Endothelial cell of hepatic sinusoid (primary cell): ENCODE data around the gene MPRIP.

Source experiments
- in situ Hi-C: cut with HindIII; loops from 2 replicates; pipeline ENCODE4 v1.10.0; 2017; ENCODE audit warnings: low sequenced_read_pairs

Gene MPRIP

GRCh38 chr17:17140590-17140980, 98.3 kb downstream of the MPRIP start:
- in situ Hi-C loops, result no loop called here

GRCh38 chr17:17141279-17141678, 99.0 kb downstream of the MPRIP start:
- in situ Hi-C loops, result no loop called here

- in situ Hi-C loops, result no loop called here
Observed at GRCh38 chr17:17141860-17142552, 99.7 kb downstream of the MPRIP start.

- in situ Hi-C loops, result no loop called here
Observed at GRCh38 chr17:17142556-17142955, 100.3 kb downstream of the MPRIP start.

- in situ Hi-C loops, result no loop called here
Observed at GRCh38 chr17:17143501-17143900, 101.2 kb downstream of the MPRIP start.

GRCh38 chr17:17144061-17144460, 101.8 kb downstream of the MPRIP start:
- in situ Hi-C loops, result no loop called here

GRCh38 chr17:17144916-17145665, 102.8 kb downstream of the MPRIP start:
- in situ Hi-C loops, result no loop called here

- in situ Hi-C loops, result no loop called here
Observed at GRCh38 chr17:17146786-17147406, 104.6 kb downstream of the MPRIP start.

- in situ Hi-C loops, result no loop called here
Observed at GRCh38 chr17:17147821-17148220, 105.6 kb downstream of the MPRIP start.

GRCh38 chr17:17149520-17150447, 107.5 kb downstream of the MPRIP start:
- in situ Hi-C loops, result no loop called here

GRCh38 chr17:17150448-17150800, 108.2 kb downstream of the MPRIP start:
- in situ Hi-C loops, result no loop called here

GRCh38 chr17:17151055-17151454, 108.8 kb downstream of the MPRIP start:
- in situ Hi-C loops, result no loop called here

- in situ Hi-C loops, result no loop called here
Observed at GRCh38 chr17:17151541-17151940, 109.3 kb downstream of the MPRIP start.

GRCh38 chr17:17151962-17152361, 109.7 kb downstream of the MPRIP start:
- in situ Hi-C loops, result no loop called here

- in situ Hi-C loops, result no loop called here
Observed at GRCh38 chr17:17152385-17152784, 110.1 kb downstream of the MPRIP start.

GRCh38 chr17:17153071-17153470, 110.8 kb downstream of the MPRIP start:
- in situ Hi-C loops, result no loop called here

GRCh38 chr17:17153709-17154108, 111.5 kb downstream of the MPRIP start:
- in situ Hi-C loops, result no loop called here

- in situ Hi-C loops, result no loop called here
Observed at GRCh38 chr17:17154556-17154955, 112.3 kb downstream of the MPRIP start.

GRCh38 chr17:17154981-17155380, 112.7 kb downstream of the MPRIP start:
- in situ Hi-C loops, result loop anchor here (5.0 kb wide), 1 partner anchor 58 kb away; no protein-coding TSS in a partner anchor

- in situ Hi-C loops, result loop anchor here (5.0 kb wide), 1 partner anchor 58 kb away; no protein-coding TSS in a partner anchor
Observed at GRCh38 chr17:17155568-17155967, 113.3 kb downstream of the MPRIP start.

- in situ Hi-C loops, result loop anchor here (5.0 kb wide), 1 partner anchor 59 kb away; no protein-coding TSS in a partner anchor
Observed at GRCh38 chr17:17156107-17156506, 113.8 kb downstream of the MPRIP start.
